H54 (cell line): ENCODE data around the gene TTLL12.

Source experiments
- DNase-seq: peaks from one replicate; pipeline ENCODE4 v3.0.0; 2011; ENCODE audit warnings: low spot score, mixed read lengths; ENCODE audit not compliant: insufficient read length
- FAIRE-seq: peaks from 3 replicates; lab custom pipeline; 2011; peaks lifted over from hg19 to GRCh38; lab: Jason Lieb, UNC
- POLR2A ChIP-seq: IDR thresholded peaks from 2 replicates; pipeline ENCODE4 v1.6.1; 2011; ENCODE audit warnings: low read depth, mild to moderate bottlenecking, low read length

TTLL12 gene

DNA sequence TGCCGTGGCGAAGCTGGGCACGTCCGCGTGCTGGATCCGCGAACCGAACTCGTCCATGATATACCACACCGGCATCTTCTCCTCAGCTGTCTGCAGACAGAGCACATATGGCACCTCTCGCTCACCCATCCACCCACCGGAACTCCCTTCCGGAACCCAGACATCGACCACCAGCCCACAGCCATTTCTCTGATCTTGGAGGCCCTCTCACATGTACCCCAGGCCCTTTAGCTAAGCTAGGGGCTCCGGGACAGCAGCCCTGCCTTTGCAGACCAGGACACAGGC, 7.1 kb downstream of the TTLL12 start:
- FAIRE-seq = no peak
- TF ChIP-seq POLR2A = no peak
- no peak for DNase-seq

DNA sequence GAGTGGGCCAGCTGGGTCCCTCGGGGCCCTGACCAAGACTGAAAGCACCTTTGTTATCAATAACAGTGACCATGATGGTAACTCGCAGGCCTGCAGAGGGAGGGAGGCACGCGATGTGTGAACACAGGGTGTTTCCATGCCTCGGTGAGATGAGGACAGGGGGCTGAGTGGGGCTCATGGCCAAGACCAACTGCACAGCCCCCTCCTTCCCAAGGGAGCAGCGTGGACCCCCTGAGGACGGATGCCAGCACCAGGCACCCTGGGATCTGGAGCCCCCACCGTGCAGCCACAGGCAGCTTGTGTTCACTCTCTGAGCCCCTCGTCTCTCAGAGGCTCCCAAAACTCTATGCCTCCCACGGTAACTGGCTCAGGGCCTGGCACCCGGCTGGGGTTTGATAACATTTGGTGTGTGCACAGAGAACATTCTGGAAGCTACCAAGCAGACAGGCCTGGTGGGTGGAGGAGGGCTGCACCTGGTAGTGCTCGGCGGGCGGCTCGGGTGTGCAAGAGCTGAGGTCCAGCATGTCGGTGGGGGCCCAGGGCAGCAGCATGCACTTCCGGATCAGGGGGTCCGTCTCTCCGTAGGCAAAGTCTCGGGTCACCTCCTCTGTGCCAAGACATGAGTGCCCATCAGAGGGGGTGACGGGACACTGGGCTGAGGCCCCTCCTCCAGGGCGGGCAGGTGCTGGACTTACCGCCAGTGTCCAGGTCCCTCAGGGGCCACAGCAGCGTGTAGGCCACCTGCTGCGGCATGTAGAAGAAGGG, 7.6 kb downstream of the TTLL12 start:
- DNase-seq = no peak
- TF ChIP-seq POLR2A = no peak
- FAIRE-seq = no peak

DNA sequence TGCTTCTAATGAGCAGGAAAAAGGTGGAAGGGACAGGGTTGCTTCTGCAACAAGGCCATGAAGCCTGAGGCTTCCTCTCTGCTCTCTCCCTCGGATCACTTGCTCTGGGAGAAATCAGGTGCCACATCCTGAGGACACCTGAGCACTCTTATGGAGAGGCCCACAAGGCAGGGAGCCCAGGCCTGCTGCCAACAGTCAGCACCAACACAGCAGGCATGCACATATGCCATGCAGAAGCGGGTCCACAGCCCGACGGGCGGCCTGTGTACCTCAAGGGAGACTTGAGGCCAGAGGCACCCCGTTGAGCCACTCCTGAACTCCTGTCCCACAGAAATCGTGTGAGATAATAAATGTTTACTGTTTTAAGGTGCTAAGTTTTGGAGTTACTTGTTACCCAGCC, 9.5 kb downstream of the TTLL12 start:
- FAIRE-seq = no peak
- TF ChIP-seq POLR2A = no peak
- DNase-seq = no peak

DNA sequence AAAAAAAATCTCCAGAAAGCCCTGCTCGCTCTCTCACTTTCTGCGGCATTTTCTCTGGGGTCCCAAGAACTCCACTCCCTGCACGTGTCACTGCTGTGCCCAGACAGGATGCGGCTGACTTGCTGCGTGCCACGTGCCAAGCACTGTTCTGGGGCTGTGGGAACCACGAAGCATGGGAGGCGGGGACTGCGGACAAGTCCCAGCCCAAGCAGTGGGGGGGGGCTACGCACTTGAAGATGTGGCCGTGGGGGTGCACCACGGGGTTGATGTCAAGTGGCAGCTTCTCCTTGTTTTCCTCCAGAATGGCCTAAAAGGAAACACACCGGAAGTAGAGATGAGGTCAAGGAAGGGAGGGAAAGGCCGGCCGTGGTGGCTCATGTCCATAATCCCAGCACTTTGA, 10.8 kb downstream of the TTLL12 start:
- FAIRE-seq = no peak
- no peak for DNase-seq

DNA sequence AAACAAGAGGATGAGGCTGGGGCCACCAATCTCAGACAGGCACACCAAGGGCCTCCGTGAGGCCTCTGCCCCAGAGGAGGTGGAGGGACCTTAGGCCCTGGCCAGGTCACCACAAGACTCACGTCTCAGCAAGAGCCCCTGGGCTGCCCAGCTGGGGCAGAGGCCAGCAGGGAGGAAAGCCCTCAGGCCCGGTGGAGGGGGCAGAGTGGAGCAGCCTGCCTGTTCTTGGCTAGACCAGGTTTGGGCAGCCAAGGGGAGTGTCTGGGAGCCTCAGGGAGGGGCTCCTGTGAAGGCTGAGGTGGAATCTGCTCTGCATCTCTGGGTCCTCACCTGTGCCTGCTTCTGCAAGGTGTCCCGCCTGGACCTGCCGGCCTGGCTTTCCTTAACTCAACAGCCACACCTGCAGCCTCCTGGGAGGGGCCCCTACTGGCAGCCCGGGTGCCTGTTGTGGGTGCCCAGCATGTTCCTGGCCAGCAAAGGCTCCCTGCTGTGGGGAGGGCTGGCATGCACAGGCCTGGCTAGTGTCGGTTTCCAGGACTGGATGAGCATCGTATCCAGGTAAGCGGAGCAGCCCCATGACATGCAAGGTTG, 11.9 kb downstream of the TTLL12 start:
- no peak for FAIRE-seq
- no peak for DNase-seq
- no peak for TF ChIP-seq POLR2A

More for the DNA sequence above, 10.8 kb downstream of the TTLL12 start:
- no peak for TF ChIP-seq POLR2A

DNA sequence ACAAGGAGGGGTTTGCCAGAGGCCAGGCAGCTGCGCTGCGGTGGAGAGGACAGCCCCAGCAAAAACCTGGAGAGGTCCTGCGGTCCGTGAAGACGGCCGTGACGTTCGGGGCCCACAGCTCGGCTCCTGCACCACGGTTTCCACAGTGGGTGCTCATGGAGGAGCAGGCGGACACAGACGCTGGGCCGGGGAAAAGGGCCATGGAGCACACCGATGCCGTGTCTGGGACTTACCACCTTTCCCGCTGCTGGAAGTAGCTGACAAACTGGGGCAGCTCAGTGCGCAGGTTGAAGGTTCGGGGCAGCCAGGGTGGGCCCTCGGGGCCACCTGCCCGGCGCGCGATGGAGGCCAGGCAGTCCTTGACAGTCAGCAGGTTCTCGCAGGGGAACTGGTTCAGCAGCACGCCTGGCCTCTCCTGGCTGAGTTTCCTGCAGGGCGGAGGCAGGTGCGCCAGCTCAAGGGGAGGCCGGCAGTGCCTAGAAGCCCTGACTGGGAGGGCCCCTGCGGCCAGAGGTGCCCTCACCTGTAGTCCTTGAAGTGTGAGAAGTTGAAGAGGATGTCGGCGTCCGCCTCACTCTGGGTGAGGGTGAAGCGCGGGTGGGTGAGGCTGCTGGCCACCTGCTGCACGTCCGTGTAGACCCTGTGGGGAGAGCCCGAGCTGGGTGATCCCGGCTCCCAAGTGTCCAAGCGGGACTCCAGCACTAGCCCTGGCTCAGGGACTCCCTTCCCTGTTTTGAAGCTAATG, 12.8 kb downstream of the TTLL12 start:
- no peak for FAIRE-seq
- no peak for TF ChIP-seq POLR2A
- DNase-seq = no peak

DNA sequence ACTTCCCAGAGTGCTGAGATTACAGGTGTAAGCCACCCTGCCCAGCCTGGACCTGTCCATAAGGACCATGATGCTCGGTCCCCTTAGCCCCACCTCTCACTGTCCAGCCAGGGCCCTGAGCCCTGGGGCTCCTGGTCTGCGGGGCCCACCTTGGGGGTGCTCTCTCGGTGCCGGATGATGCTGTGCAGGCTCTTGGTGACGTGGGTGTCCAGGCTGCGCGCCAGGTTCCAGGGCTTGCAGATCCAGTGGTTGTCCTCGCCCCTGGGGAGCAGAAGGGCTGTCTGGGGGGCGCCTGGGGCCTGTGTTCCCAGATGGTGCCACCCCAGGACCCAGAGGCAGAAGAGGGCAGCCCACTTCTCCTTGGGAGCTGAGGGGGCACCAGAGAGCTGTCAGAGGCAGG, 13.4 kb downstream of the TTLL12 start:
- no peak for TF ChIP-seq POLR2A
- FAIRE-seq = no peak
- no peak for DNase-seq

DNA sequence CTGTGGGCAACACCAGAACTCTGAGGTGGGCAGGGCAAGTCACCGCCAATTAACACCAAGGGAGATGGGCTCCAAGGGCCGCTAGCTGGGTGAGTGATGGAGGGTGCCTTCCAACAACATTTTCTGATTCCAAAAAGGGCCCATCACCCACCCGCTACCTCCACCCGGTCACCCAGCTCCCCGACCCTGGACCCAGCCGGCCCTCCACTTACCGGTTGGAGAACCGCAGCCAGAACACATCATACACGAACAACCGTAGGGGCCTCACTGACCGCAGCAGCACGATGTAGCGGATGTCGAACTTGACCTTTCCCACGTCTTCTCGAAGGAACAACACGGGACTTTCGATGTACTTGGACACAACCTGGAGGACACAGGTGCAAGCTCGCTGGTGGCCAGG, 14.7 kb downstream of the TTLL12 start:
- FAIRE-seq (no peak), DNase-seq (no peak)
- no peak for TF ChIP-seq POLR2A

DNA sequence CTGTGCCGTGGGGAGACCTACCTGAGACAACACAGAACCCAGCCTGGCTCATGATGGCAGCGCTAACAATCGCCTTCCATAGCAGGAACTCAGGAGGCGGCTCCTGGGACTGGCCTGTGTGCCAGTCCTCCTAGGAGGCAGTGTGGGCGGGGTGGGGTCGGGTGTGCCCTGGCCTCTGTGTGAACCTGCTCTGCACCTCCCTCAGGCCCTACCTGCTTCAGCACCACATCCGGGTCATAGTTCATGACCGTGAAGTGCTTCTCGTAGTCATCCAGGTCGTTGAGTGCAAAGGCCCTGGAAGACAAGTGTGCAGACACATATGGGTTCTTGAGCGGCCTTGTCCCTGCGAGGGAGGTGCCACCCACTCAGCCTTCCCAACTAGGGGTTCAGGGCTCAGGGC, 15.3 kb downstream of the TTLL12 start:
- FAIRE-seq (no peak), DNase-seq (no peak)
- TF ChIP-seq POLR2A = no peak

DNA sequence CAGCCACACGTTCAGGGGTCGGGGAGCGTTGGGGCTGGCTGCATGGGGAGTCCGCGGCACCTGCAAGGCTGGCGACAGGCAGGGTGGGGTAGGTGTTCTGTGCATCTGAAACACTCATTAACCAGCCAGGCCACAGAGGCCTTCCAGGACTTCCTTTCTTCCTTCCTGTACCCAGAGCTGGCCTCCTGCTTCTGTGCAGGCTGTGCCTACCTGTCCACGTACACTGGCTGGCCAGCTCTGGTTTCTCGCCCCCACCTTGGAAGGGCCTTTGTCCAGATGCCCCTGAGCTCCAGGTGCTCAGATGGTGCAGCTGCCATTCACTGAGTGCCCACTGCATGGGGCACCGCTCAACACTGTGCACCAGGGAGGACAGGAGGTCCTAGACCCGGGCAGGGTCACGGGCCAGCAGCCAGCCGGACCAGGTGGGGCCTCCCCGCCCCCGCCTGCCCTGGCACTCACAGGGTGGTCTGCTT, 15.9 kb downstream of the TTLL12 start:
- no peak for FAIRE-seq
- TF ChIP-seq POLR2A = no peak
- no peak for DNase-seq

DNA sequence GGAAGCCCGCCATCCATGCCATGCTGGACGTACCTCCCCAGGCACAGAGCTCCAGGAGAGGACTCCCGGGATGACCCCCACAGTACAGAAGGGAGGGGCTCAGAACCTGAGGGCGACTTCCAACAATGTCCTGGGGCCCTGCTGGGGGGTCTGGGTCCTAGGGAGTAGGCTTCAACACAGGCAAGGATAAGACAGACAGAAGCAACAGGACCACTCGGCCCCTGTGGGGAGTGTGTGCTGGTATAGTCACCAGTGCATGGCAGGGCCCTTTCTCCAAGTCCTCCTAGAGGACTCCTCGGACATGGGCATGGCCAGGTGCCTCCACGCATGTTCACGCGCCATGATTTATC, 16.8 kb downstream of the TTLL12 start:
- DNase-seq (no peak), FAIRE-seq (no peak)
- TF ChIP-seq POLR2A = no peak

DNA sequence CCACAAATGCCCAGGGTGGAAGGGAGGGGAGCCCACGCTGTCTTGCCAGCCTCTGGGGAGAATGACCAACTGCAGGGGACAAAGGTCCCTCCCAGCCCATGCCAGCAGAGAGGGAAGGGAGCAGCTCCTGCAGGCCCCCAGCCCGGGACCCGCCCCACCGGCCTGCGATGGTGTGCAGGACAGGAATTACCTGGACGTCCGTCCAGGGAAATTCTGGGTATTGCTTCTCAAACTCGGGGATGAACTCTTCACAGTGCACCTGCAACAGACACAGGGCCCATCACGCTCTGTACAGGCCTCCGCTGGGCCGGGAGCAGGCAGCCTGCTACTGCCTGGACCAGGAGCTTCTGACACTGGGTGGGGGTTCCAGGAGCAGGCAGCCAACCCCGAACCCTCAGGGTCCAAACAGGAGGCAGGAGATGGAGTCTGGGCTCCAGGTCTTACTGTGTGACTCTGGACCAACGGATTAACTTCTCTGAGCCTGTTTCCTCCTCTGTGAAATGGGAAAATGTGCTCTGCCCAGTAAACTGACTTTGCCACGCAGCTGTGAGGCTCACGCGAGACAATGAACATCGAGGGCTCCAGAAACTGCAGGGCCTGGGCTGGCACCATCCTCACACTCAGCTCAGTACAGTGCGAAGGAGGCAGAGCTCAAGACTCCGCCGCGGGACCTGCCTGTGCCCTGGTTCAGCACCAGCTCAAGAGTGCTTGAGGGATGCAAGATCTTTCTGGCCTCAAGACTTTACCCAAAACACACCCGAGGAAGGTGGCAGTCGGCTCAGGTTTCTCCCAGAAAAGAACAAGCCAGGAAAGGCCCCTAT, 17.4 kb downstream of the TTLL12 start:
- no peak for TF ChIP-seq POLR2A
- DNase-seq (no peak), FAIRE-seq (no peak)

DNA sequence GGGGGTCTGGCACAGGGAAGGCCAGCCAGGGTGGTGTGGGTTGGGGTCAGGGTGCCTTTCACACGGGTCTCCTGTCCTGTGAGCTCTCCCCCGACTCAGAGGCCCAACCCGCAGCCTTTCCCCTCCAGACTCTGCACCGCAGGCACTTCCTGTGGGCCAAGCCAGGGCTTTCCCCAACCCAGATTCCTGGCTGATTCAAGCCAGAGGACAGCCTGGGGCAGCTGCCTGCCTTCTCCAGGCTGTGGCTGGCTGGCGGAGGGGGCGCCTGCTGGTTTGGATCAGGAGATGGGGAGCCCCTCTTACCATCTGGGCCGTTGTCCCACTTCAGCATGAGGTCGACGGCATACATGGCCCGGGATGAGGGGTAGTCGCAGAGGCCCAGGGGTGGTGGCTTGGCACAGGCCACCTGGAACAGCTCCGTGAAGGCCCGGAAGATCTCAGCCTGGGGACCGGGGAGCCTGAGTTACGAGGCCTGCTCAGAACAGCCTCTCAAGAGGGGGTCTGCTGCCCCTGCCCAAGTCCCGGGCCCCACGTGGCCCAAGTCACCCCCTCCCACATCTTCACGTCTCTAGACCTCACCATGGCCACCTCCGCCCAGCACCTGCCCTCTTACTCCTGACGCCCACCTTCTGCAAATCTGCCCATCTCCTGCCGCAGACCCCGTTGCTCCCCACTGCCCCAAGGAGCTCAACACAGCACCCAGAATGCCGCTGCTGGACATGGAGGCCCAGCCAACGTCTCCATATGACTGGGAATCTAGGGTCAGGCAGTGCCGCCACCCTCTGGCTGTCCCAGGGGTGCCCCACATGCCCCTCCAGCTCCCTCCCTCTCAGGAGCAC, 18.2 kb downstream of the TTLL12 start:
- DNase-seq (no peak), FAIRE-seq (no peak)
- no peak for TF ChIP-seq POLR2A

DNA sequence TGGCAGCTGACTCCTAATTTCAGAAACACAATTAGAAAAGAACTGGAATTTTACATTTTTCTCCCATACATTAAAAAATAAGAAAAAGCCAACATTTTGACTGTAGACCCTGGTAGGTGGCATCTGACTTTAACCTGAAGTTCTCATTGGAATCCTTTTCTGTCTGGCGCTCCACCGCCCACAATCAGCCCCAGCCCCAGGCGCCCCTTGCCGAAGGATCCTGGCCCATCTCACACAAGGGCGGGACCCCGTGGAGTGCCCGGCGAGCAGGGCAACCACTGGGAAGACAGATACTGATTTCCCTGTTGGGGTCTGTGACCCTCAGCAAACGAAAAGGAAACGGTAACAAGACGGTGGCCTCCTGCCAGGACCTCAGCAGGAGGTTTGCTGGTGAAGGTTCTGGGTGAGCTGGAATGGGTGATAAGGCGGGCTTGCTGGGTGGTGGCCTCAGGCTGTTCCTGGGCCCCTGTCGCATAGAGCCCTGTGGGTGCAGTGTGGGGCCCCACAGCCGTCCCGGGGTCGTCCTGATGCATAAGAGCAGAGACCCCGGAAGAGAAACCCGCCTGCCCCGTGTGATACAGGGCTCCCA, 19.8 kb downstream of the TTLL12 start:
- TF ChIP-seq POLR2A = no peak
- FAIRE-seq = no peak
- no peak for DNase-seq
